AG20443 (cell line): ENCODE data around the gene ZNF581.

Experiments used
- DNase-seq: peaks from one replicate; pipeline ENCODE4 v3.0.0; 2012; ENCODE audit warnings: low spot score, mixed read lengths

Gene ZNF581

GRCh38 chr19:55694656-55695491 is 51.4 kb downstream of the ZNF581 start:
- no peak for DNase-seq
